IPS-20b (cell line): Measurements from ENCODE around the gene RIMBP2.

Source experiments
- H3K27ac ChIP-seq: one replicate; pipeline ENCODE4 v1.5.1; 2013; ENCODE audit warnings: low read length
- H3K27me3 ChIP-seq: 2 replicates; pipeline ENCODE4 v1.6.1; 2013; ENCODE audit warnings: mild to moderate bottlenecking, low read length, inconsistent platforms; ENCODE audit not compliant: insufficient read depth
- H3K36me3 ChIP-seq: 2 replicates; pipeline ENCODE4 v1.6.1; 2013; ENCODE audit warnings: low read depth, mild to moderate bottlenecking, inconsistent platforms, low read length, moderate library complexity; ENCODE audit not compliant: insufficient read depth
- H3K4me1 ChIP-seq: 2 replicates; pipeline ENCODE4 v1.6.1; 2013; ENCODE audit warnings: mild to moderate bottlenecking, control low read depth, inconsistent platforms, low read length, moderate library complexity; ENCODE audit not compliant: insufficient read depth
- H3K4me3 ChIP-seq: 2 replicates; pipeline ENCODE4 v1.5.1; 2013; ENCODE audit warnings: mild to moderate bottlenecking, low read length, inconsistent platforms
- H3K9ac ChIP-seq: 2 replicates; pipeline ENCODE4 v1.6.1; 2013; ENCODE audit warnings: low read depth, mild to moderate bottlenecking, inconsistent platforms, low read length, moderate library complexity
- H3K9me3 ChIP-seq: 2 replicates; pipeline ENCODE4 v1.6.1; 2013; ENCODE audit warnings: mild to moderate bottlenecking, low read depth, low read length, inconsistent platforms; ENCODE audit not compliant: insufficient read depth

The RIMBP2 gene

DNA sequence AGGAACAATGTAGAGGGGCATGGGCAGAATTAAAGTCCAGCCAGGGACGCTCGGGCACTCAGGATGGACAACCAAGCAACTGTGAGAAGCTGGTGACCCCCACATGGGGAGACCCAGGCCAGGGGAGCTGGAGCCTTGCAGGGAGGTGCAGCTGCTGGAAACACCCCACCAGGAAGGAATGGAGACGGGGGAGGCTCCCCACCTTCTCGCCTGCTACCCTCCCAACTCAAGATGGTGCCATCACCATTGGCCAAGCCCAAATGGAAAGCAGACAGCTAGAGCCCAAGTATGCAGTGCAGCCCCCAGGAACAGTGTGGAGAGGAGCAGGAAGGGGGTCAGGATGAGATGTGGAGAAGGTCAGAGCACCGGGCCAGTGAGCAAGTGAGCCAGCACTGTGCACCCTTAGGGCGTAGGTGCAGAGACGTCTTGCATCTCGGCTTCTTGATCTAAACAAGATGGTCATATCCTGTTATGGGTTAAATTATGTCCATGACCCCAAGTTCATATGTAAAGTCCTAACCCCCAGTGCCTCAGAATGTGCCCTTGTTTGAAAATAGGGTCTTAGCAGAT lies 159.5 kb downstream of the RIMBP2 start:
- Histone ChIP-seq H3K9me3 (peaks cover under 1% of the 10 kb centered on the region; the same call in 1 of the 2 replicates), H3K9ac (no peak overlapping the region), H3K36me3 (no peaks in the 10 kb centered on the region), H3K27ac (no peak overlapping the region), H3K4me1 (no peaks in the 10 kb centered on the region), H3K27me3 (no peaks in the 10 kb centered on the region), H3K4me3 (no peak overlapping the region)

DNA sequence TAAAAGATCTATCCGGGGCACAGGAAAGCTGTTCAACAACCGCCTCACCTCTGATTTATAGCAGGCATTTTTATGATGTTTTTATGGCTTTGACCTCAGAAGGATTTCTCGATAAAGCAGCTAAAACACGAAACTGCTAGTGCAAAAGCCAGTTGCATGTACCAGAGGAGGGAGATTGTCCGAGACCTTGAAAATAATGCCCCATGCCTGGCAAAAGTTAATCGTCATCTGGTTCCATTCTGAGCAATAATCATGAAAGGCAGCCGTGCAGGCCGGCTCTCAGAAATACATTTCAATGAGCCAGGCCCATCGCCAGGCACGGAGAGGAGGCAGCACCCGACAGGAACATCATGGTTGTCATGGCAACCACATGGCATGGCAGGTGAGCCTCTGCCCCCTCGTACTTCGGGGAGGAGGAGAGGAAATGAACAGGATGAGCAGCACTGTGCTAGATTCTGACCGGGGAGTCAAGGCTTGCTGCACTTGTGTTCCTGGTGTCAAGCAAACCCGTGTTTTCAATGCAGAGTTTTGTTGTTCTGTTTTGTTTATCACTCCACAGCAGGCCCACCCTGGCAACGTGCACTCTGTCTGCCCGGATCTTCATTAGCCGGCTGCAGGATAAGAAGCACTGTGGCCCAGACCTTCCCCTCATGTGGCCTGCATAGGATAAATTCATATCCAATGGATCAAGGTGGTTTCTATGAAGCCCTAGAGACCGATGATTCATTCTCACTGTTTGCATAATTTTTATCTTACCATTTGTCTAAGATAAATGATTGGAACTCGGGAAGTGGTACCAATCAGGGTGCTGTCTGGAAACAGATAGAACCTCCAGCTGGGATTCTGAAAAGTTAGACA lies 160.2 kb downstream of the RIMBP2 start:
- no peaks in the 10 kb centered on the region for H3K36me3 ChIP-seq
- H3K27ac ChIP-seq = no peak overlapping the region
- no peaks in the 10 kb centered on the region for H3K4me1 ChIP-seq
- H3K4me3 ChIP-seq = no peak overlapping the region
- H3K9me3 ChIP-seq = peaks cover 6% of the 10 kb centered on the region; the same call in 1 of the 2 replicates
- H3K9ac ChIP-seq = no peak overlapping the region
- no peaks in the 10 kb centered on the region for H3K27me3 ChIP-seq

DNA sequence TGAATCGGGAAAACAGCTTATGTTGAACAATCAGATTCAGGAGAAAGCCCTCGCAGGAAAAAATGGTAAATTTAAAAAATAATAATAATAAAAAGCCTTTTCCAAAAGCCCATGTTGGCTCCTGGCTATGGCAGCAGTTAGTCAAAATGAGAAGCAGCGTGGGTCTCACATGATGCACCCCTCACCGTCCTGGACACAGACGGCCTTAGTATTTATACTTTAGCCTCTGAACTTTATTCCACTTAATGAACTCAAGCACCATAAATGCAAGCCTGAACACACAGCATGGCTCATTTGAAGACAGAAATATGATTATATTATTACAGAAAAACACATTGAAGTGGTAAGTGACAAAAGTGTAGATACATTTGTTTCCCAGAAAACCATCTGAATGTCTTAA lies 160.9 kb downstream of the RIMBP2 start:
- Histone ChIP-seq H3K9me3 (peaks cover 6% of the 10 kb centered on the region; the same call in 1 of the 2 replicates), H3K9ac (no peak overlapping the region), H3K27me3 (no peaks in the 10 kb centered on the region), H3K36me3 (no peaks in the 10 kb centered on the region), H3K27ac (no peak overlapping the region), H3K4me3 (no peak overlapping the region), H3K4me1 (no peaks in the 10 kb centered on the region)

DNA sequence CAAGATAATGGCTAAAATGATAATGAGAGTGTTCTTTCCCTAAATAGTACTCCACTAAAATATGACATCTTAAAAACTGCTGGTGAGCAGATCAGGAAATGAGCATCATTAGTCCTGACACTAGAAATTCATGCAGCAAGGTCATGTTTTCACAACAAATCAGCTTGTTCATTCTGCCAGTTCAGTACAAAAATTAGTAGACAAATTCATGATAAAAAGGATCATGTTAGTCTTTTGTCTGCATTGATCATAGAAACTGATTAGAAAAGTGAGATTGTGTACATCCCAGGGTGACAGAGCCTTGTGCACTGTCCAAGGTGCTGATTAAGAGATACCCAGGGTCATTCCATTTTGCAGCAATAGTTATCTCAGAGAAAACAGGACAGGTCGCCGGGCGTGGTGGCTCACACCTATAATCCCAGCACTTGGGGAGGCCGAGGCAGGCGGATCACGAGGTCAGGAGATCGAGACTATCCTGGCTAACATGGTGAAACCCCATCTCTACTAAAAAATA lies 163.6 kb downstream of the RIMBP2 start:
- Histone ChIP-seq H3K9me3 (peaks cover 6% of the 10 kb centered on the region; the same call in 1 of the 2 replicates), H3K4me3 (no peak overlapping the region), H3K4me1 (no peaks in the 10 kb centered on the region), H3K27me3 (no peaks in the 10 kb centered on the region), H3K9ac (no peak overlapping the region), H3K36me3 (no peaks in the 10 kb centered on the region), H3K27ac (no peak overlapping the region)

DNA sequence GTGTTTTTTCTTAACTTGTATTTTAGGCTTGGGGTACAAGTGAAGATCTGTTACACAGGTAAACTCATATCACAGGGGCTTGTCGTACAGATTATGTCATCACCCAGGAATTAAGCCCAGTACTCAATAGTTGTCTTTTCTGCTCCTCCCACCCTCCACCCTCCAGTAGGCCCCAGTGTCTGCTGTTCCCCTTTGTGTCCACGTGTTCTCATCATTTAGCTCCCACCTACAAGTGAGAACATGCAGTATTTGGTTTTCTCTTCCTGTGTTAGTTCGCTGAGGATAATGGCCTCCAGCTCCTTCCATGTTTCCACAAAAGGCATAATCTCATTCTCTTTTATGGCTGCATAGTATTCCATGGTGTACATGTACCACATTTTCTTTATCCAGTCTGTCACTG lies 166.7 kb downstream of the RIMBP2 start:
- Histone ChIP-seq H3K27me3 (no peaks in the 10 kb centered on the region), H3K9me3 (peaks cover 6% of the 10 kb centered on the region; the same call in 1 of the 2 replicates), H3K27ac (no peak overlapping the region), H3K4me3 (no peak overlapping the region), H3K4me1 (no peaks in the 10 kb centered on the region), H3K36me3 (no peaks in the 10 kb centered on the region), H3K9ac (no peak overlapping the region)

DNA sequence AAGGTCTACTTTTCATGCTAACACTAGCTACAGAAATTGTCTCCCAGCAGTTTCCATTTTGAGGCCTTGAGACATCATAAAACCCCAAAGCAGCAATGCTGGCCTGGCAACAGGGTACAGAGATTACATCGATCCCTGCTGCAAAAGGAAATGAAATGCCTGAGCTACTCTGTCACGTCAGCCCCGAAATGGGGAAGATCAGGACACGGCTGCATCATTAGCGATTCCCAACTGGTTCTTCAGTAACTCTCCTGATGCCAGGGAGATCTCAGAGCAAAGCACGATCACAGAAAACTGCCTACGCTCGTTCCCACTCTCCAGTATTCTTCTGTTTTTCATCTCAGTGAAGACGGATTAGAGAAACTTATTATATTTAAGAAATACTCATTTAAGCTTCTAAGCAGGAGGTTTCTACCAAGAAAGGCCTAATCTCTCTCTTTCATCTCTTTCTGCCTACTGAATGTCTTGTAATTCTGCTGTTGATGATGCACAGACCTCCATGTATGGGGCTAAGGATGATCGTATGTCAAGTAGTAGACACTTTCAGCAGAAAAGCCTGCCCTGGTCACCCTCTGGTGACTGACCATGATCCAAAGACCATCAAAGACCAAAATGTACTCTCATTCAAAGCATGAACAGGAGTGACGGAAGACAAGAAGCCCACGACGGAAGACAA lies 168.5 kb downstream of the RIMBP2 start:
- H3K27me3 ChIP-seq = no peaks in the 10 kb centered on the region

DNA sequence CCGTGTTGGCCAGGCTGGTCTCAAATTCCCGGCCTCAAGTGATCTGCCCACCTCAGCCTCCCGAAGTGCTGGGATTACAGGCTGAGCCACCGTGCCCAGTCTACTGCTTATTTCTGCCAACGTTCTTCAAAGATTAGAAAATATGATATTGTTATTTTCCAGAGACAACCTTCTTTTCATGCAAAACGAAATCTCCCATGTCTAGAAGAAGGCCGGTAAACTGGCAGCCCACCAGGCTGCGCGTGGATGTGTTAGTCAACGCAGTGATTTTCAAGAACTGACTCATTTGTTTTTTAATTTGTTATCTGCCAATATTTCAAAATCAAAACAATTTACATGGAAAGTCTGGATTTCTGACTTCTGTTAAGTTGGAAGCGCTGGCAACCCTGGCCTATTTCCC lies 169.6 kb downstream of the RIMBP2 start:
- H3K27me3 ChIP-seq = no peaks in the 10 kb centered on the region
- no peaks in the 10 kb centered on the region for H3K36me3 ChIP-seq
- no peak overlapping the region for H3K4me3 ChIP-seq
- H3K27ac ChIP-seq = no peak overlapping the region
- no peak overlapping the region for H3K9ac ChIP-seq
- peaks cover 5% of the 10 kb centered on the region; the same call in 1 of the 2 replicates for H3K9me3 ChIP-seq
- no peaks in the 10 kb centered on the region for H3K4me1 ChIP-seq

More for the DNA sequence above, 168.5 kb downstream of the RIMBP2 start:
- H3K36me3 ChIP-seq = no peaks in the 10 kb centered on the region
- H3K27ac ChIP-seq = no peak overlapping the region
- H3K9me3 ChIP-seq = peaks cover 6% of the 10 kb centered on the region; the same call in 1 of the 2 replicates
- no peak overlapping the region for H3K4me3 ChIP-seq
- H3K9ac ChIP-seq = no peak overlapping the region
- H3K4me1 ChIP-seq = no peaks in the 10 kb centered on the region

DNA sequence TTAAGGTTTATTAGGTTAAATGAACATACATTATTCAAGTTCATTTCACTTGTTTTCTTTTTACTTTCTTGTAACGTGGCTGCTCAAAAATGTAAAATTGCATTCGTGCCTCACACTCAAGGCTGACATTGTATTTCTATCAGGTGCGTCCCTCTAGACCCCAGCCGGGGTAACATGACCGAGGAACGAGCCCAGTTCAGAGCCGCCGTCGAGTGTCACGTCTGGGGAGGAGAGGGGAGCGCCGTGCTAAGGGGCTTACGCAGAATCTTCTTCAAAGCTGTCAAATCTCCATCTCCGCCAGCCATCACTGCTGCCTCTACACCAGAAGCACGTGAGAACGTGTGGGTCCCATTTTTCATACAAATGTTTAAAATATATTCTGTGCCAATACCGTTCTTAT lies 170.6 kb downstream of the RIMBP2 start:
- H3K9ac ChIP-seq = no peak overlapping the region
- no peaks in the 10 kb centered on the region for H3K36me3 ChIP-seq
- no peak overlapping the region for H3K27ac ChIP-seq
- no peaks in the 10 kb centered on the region for H3K27me3 ChIP-seq
- no peaks in the 10 kb centered on the region for H3K9me3 ChIP-seq
- H3K4me1 ChIP-seq = no peaks in the 10 kb centered on the region
- H3K4me3 ChIP-seq = no peak overlapping the region

DNA sequence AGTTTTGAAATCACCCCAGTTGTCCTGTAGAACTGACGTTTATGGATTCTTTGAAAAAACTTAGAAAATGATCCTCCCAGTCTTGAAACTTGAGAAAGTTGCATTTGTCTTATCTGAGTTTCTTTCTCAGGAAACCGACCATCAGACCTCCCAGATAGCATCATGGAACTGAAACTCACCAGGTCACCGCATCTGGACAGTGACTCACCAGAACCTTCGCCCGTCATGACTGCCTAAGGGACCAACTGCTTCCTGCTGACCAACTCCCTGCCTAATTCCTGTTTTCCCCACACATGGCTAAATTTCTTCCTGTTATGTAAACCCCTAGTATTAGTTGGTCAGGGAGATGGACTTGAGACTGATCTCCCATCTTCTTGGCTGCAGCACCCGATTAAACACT lies 175.7 kb downstream of the RIMBP2 start:
- H3K27me3 ChIP-seq = no peaks in the 10 kb centered on the region
- H3K9me3 ChIP-seq = no peaks in the 10 kb centered on the region
- H3K9ac ChIP-seq = no peak overlapping the region
- no peaks in the 10 kb centered on the region for H3K36me3 ChIP-seq
- H3K27ac ChIP-seq = no peak overlapping the region
- H3K4me3 ChIP-seq = no peak overlapping the region
- no peaks in the 10 kb centered on the region for H3K4me1 ChIP-seq

DNA sequence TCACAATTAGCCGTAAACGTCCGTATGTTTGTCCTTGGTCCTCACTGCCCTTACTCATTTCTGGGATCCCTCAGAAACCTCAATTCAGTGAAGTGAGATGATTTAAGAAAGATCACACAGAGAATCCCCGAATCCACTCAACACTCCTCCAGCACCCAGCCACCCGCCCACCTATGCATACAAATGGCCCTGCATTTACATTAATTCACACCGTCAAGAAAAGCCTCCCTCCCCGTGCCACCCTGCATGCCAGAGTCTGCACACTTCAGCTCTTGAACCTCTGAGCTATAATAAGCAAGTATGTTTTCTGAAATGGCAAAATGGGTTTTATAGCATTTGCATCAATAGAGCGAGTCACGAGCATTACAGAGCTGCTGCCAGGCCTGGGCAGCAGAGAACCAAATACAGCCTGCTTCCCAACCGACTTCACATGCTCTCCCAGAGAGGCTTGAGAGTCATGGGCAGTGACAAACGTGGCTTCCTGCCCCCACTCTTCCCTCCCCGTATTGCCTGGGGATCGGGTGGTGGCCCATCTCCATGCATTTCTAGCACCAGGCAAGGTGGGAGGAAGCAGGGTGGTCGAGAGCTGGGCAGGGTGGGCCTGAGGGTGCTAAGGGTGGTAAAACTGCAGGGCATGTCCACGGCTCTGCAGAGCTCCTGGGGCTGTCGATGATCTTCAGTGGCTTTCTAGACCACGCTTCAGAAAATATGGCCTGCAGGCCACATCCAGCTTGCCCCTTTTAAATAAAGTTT lies 177.6 kb downstream of the RIMBP2 start:
- Histone ChIP-seq H3K9me3 (no peaks in the 10 kb centered on the region), H3K9ac (no peak overlapping the region), H3K27ac (no peak overlapping the region), H3K4me3 (no peak overlapping the region), H3K36me3 (no peaks in the 10 kb centered on the region), H3K27me3 (no peaks in the 10 kb centered on the region), H3K4me1 (no peaks in the 10 kb centered on the region)

DNA sequence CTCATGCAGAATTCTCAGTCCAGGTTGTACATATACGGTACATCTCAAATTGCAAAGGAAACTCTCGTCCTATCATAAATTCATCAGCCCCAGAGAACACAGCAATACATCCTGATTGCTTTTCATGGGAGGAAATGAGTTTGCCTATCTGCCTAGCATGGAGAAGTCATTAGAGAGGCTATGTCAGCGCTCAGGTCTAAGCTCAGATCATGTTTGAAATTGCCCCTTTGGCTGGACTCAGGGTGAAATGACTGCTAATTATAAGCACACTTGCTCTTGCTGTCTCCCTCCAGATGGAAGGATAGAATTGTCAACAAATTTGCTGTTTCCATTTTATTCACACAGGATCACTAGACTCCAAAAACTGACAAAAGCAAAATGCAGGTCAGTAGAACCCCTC lies 178.4 kb downstream of the RIMBP2 start:
- no peaks in the 10 kb centered on the region for H3K27me3 ChIP-seq
- H3K9ac ChIP-seq = no peak overlapping the region
- H3K4me3 ChIP-seq = no peak overlapping the region
- H3K4me1 ChIP-seq = no peaks in the 10 kb centered on the region
- H3K9me3 ChIP-seq = no peaks in the 10 kb centered on the region
- H3K36me3 ChIP-seq = no peaks in the 10 kb centered on the region
- H3K27ac ChIP-seq = no peak overlapping the region
